MM.1S (cell line): Measurements from ENCODE around the gene KDM6A.

Experiments used
- EZH2 ChIP-seq: fragments of 300-600 bp; sonication (generic); optimal IDR thresholded peaks from 2 replicates; pipeline ENCODE3; 2017; ENCODE audit warnings: low read depth, mild to moderate bottlenecking, antibody characterized with exemption, low read length, mixed read lengths
- EZH2phosphoT487 ChIP-seq: fragments of 300-600 bp; sonication (generic); IDR thresholded peaks from 2 replicates; pipeline ENCODE4 v1.6.1; 2018; ENCODE audit warnings: antibody characterized with exemption, low read length
- TF ChIP-seq, protein P1 (sequence below): fragments of 300-600 bp; sonication (generic); IDR thresholded peaks from 2 replicates; pipeline ENCODE4 v1.5.1; 2016; ENCODE audit warnings: antibody characterized with exemption, low read length, mixed read lengths

DNA sequence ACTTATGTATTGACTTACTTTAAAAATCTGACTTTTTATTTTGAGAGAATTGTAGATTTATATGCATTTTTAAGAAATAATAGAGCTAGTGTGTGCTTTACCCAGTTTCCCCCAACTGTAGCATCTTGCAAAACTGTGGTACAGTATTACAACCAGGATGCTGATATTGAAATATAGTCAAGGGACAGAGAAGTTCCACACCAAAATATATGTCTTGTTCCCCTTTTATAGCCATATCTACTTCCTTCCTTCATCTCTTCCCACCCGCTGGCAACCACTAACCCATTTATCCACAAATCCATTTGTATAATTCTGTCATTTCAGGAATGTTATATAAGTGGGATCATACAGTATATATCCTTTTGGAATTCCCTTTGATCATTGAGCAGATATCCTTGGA is 16.8 kb downstream of the KDM6A start:
- TF ChIP-seq, protein P1, sequence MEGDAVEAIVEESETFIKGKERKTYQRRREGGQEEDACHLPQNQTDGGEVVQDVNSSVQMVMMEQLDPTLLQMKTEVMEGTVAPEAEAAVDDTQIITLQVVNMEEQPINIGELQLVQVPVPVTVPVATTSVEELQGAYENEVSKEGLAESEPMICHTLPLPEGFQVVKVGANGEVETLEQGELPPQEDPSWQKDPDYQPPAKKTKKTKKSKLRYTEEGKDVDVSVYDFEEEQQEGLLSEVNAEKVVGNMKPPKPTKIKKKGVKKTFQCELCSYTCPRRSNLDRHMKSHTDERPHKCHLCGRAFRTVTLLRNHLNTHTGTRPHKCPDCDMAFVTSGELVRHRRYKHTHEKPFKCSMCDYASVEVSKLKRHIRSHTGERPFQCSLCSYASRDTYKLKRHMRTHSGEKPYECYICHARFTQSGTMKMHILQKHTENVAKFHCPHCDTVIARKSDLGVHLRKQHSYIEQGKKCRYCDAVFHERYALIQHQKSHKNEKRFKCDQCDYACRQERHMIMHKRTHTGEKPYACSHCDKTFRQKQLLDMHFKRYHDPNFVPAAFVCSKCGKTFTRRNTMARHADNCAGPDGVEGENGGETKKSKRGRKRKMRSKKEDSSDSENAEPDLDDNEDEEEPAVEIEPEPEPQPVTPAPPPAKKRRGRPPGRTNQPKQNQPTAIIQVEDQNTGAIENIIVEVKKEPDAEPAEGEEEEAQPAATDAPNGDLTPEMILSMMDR: no peak
- no peak for TF ChIP-seq EZH2
- TF ChIP-seq EZH2phosphoT487: no peak
